ENCODE measurements around the gene VANGL2.
A peak's percentile ranks its signal among the peaks of the same experiment; 100 is the strongest.
"Not testable (repeated sequence)": the region's sequence is repeated elsewhere in the genome, so short reads cannot be mapped to it uniquely, and the experiment has no call there.

The VANGL2 gene

GRCh38 chr1:160375788-160376524, 24.4 kb upstream of the VANGL2 start:
- no peak for DNase-seq (ENCODE audit: low read depth)
- H3K4me3 ChIP-seq (ENCODE audit: low read length) = no peak overlapping the region
- TF ChIP-seq CTCF (IDR thresholded peaks at IDR 0.05; ENCODE audit: insufficient read depth, low read depth, low read length, missing control alignments) = no peak

- no peak overlapping the region for H3K4me3 ChIP-seq (ENCODE audit: low read length)
- peak; percentile 92 for TF ChIP-seq CTCF (IDR thresholded peaks at IDR 0.05; ENCODE audit: insufficient read depth, low read depth, low read length, missing control alignments)
- peak; percentile 73 for DNase-seq (ENCODE audit: low read depth)
Measured at GRCh38 chr1:160376525-160377131, 23.7 kb upstream of the VANGL2 start.

GRCh38 chr1:160377585-160378206, 22.7 kb upstream of the VANGL2 start:
- no peak for TF ChIP-seq CTCF (IDR thresholded peaks at IDR 0.05; ENCODE audit: insufficient read depth, low read depth, low read length, missing control alignments)
- H3K4me3 ChIP-seq (ENCODE audit: low read length) = no peak overlapping the region
- DNase-seq (ENCODE audit: low read depth) = peak; percentile 76

GRCh38 chr1:160384812-160385211, 15.6 kb upstream of the VANGL2 start:
- DNase-seq (ENCODE audit: low read depth); H3K4me3 ChIP-seq (ENCODE audit: low read length): not testable (repeated sequence)

- not testable (repeated sequence) for DNase-seq (ENCODE audit: low read depth); H3K4me3 ChIP-seq (ENCODE audit: low read length)
Measured at GRCh38 chr1:160388406-160388805, 12.0 kb upstream of the VANGL2 start.

GRCh38 chr1:160394673-160395072, 5.7 kb upstream of the VANGL2 start:
- no peak for DNase-seq (ENCODE audit: low read depth)
- no peak for TF ChIP-seq CTCF (IDR thresholded peaks at IDR 0.05; ENCODE audit: insufficient read depth, low read depth, low read length, missing control alignments)

GRCh38 chr1:160397651-160398050, 2.7 kb upstream of the VANGL2 start:
- no peak for TF ChIP-seq CTCF (IDR thresholded peaks at IDR 0.05; ENCODE audit: insufficient read depth, low read depth, low read length, missing control alignments)
- DNase-seq (ENCODE audit: low read depth) = no peak
- no peak overlapping the region for H3K4me3 ChIP-seq (ENCODE audit: low read length)

More at GRCh38 chr1:160394673-160395072, 5.7 kb upstream of the VANGL2 start:
- H3K4me3 ChIP-seq (ENCODE audit: low read length) = no peak overlapping the region

- DNase-seq (ENCODE audit: low read depth) = peak; percentile 76
- TF ChIP-seq CTCF (IDR thresholded peaks at IDR 0.05; ENCODE audit: insufficient read depth, low read depth, low read length, missing control alignments) = no peak
- H3K4me3 ChIP-seq (ENCODE audit: low read length) = no peak overlapping the region
Measured at GRCh38 chr1:160398823-160399222, 1.5 kb upstream of the VANGL2 start.
